Ishikawa (cell line): ENCODE results near the gene SLC52A3.

Experiments
- CEBPB ChIP-seq: IDR thresholded peaks from 2 replicates; pipeline ENCODE4 v1.6.1; 2012
- CREB1 ChIP-seq: IDR thresholded peaks from 2 replicates; pipeline ENCODE4 v1.6.1; 2012; ENCODE audit warnings: low read depth
- EGR1 ChIP-seq: IDR thresholded peaks from 2 replicates; pipeline ENCODE4 v1.6.1; 2012
- EP300 ChIP-seq: IDR thresholded peaks from 2 replicates; pipeline ENCODE4 v1.6.1; 2012; ENCODE audit warnings: borderline replicate concordance
- FOXM1 ChIP-seq: IDR thresholded peaks from 2 replicates; pipeline ENCODE4 v1.6.1; 2012; ENCODE audit warnings: low read depth, borderline replicate concordance
- MAX ChIP-seq: IDR thresholded peaks from 2 replicates; pipeline ENCODE4 v1.6.1; 2012
- NFIC ChIP-seq: IDR thresholded peaks from 2 replicates; pipeline ENCODE4 v1.6.1; 2012
- RAD21 ChIP-seq: IDR thresholded peaks from 2 replicates; pipeline ENCODE4 v1.6.1; 2012; ENCODE audit warnings: low read depth
- REST ChIP-seq: IDR thresholded peaks from 2 replicates; pipeline ENCODE4 v1.6.1; 2012; ENCODE audit warnings: low read depth, mild to moderate bottlenecking
- TAF1 ChIP-seq: IDR thresholded peaks from 2 replicates; pipeline ENCODE4 v1.6.1; 2012; ENCODE audit warnings: low read depth, mild to moderate bottlenecking
- TCF12 ChIP-seq: IDR thresholded peaks from 2 replicates; pipeline ENCODE4 v1.6.1; 2012; ENCODE audit warnings: low read depth
- TEAD4 ChIP-seq: IDR thresholded peaks from 2 replicates; pipeline ENCODE4 v1.6.1; 2012
- USF1 ChIP-seq: IDR thresholded peaks from 2 replicates; pipeline ENCODE4 v1.6.1; 2012
- YY1 ChIP-seq: IDR thresholded peaks from 2 replicates; pipeline ENCODE4 v1.6.1; 2012; ENCODE audit warnings: low read depth
- ZBTB7A ChIP-seq: IDR thresholded peaks from 2 replicates; pipeline ENCODE4 v1.6.1; 2012; ENCODE audit warnings: low read depth

The SLC52A3 gene

GRCh38 chr20:764255-764654, 4.0 kb downstream of the SLC52A3 start:
- TF ChIP-seq EGR1 (no peak), TCF12 (no peak), EP300 (no peak), CEBPB (no peak), FOXM1 (no peak), USF1 (no peak), NFIC (no peak), CREB1 (no peak), TAF1 (no peak), YY1 (no peak), RAD21 (no peak), ZBTB7A (no peak), MAX (no peak), TEAD4 (no peak), REST (no peak)

GRCh38 chr20:761418-762381, 6.6 kb downstream of the SLC52A3 start:
- TF ChIP-seq NFIC (no peak), FOXM1 (no peak)

GRCh38 chr20:760751-761417, 7.4 kb downstream of the SLC52A3 start:
- no peak for TF ChIP-seq FOXM1
- TF ChIP-seq NFIC = no peak
- no peak for TF ChIP-seq ZBTB7A
- TF ChIP-seq USF1 = no peak
- no peak for TF ChIP-seq YY1
- no peak for TF ChIP-seq TAF1
- no peak for TF ChIP-seq REST
- TF ChIP-seq TEAD4 = no peak
- no peak for TF ChIP-seq MAX
- no peak for TF ChIP-seq CREB1

- TF ChIP-seq CREB1 (no peak), MAX (no peak), REST (no peak), CEBPB (no peak), USF1 (no peak), ZBTB7A (no peak), TCF12 (no peak), NFIC (no peak), RAD21 (no peak), FOXM1 (no peak)
Measured at GRCh38 chr20:757506-757905, 10.8 kb downstream of the SLC52A3 start.
